IMR-90 (cell line): ENCODE results near the gene SEMA5A. TPM values are rescaled to one million over a fixed set of nuclear protein-coding genes. Genes with fewer than 3 reads are reported as not detected.

Experiments used
- ATAC-seq: fragments of 200-7000 bp; cut with Tn5 transposase; 2 replicates; pipeline ENCODE4 v1.9.1; 2020; ENCODE audit warnings: low read depth, mild to moderate bottlenecking, moderate library complexity
- BruUV-seq: library from RNA; stranded (reverse); fragments of 400-500 nt; replicated peaks from 2 replicates; lab custom pipeline; 2021; lab: Mats Ljungman, UMichigan
- CTCF ChIA-PET: fragments of 300-600 bp; formaldehyde crosslinking; extraction: SDS; loops from one replicate; lab custom pipeline; 2021; ENCODE audit warnings: antibody characterized with exemption; lab: Yijun Ruan, JAX
- POLR2A ChIA-PET: fragments of 300-600 bp; sonication (Branson Sonifier 250); formaldehyde crosslinking; loops from one replicate; lab custom pipeline; 2022; ENCODE audit warnings: antibody characterized with exemption; ENCODE audit not compliant: unreplicated experiment; lab: Charles Lee
- DNase-seq: peaks from one replicate; pipeline ENCODE4 v3.0.0; 2013
- H2AFZ ChIP-seq: replicated peaks from 2 replicates; pipeline ENCODE3; 2013; ENCODE audit warnings: low read length, mild to moderate bottlenecking; ENCODE audit not compliant: poor library complexity
- H2AK5ac ChIP-seq: 2 replicates; pipeline ENCODE4 v1.6.1; 2013; ENCODE audit warnings: low read depth, low read length, inconsistent platforms
- H2AK9ac ChIP-seq: replicated peaks from 2 replicates; pipeline ENCODE3; 2013; ENCODE audit warnings: mild to moderate bottlenecking, low read depth, low read length, moderate library complexity; ENCODE audit not compliant: poor library complexity
- H2BK120ac ChIP-seq: 2 replicates; pipeline ENCODE4 v1.6.1; 2013; ENCODE audit warnings: low read depth, low read length, inconsistent platforms
- H2BK15ac ChIP-seq: 3 replicates; pipeline ENCODE4 v1.6.1; 2013; ENCODE audit warnings: low read depth, low read length, inconsistent platforms
- H2BK20ac ChIP-seq: 2 replicates; pipeline ENCODE4 v1.6.1; 2013; ENCODE audit warnings: low read depth, mild to moderate bottlenecking, inconsistent platforms, low read length, moderate library complexity
- H2BK5ac ChIP-seq: 2 replicates; pipeline ENCODE4 v1.6.1; 2013; ENCODE audit warnings: mild to moderate bottlenecking, low read depth, low read length, inconsistent platforms; ENCODE audit not compliant: poor library complexity, severe bottlenecking
- H3K14ac ChIP-seq: replicated peaks from 2 replicates; pipeline ENCODE4 v1.6.1; 2013; ENCODE audit warnings: low read depth, low read length, inconsistent platforms
- H3K18ac ChIP-seq: 2 replicates; pipeline ENCODE4 v1.6.1; 2013; ENCODE audit warnings: low read depth, low read length, control low read depth
- H3K23ac ChIP-seq: 2 replicates; pipeline ENCODE4 v1.6.1; 2013; ENCODE audit warnings: low read depth, low read length, inconsistent platforms
- H3K27ac ChIP-seq: 2 replicates; pipeline ENCODE4 v1.5.1; 2013; ENCODE audit warnings: mild to moderate bottlenecking, control low read depth, low read length; ENCODE audit not compliant: insufficient read depth
- H3K27me3 ChIP-seq: 2 replicates; pipeline ENCODE4 v1.6.1; 2013; ENCODE audit warnings: low read length; ENCODE audit not compliant: control insufficient read depth, insufficient read depth
- H3K36me3 ChIP-seq: 2 replicates; pipeline ENCODE4 v1.6.1; 2013; ENCODE audit warnings: low read length, mixed read lengths; ENCODE audit not compliant: control insufficient read depth, insufficient read depth
- H3K4ac ChIP-seq: 2 replicates; pipeline ENCODE4 v1.6.1; 2013; ENCODE audit warnings: low read depth, low read length, inconsistent platforms
- H3K4me1 ChIP-seq: 2 replicates; pipeline ENCODE4 v1.6.1; 2013; ENCODE audit warnings: low read length, mixed read lengths; ENCODE audit not compliant: control insufficient read depth, insufficient read depth
- H3K4me2 ChIP-seq: 2 replicates; pipeline ENCODE4 v1.6.1; 2013; ENCODE audit warnings: low read depth, mild to moderate bottlenecking, control low read depth, low read length, moderate library complexity
- H3K4me3 ChIP-seq: 2 replicates; pipeline ENCODE4 v1.5.1; 2013; ENCODE audit warnings: low read depth, mild to moderate bottlenecking, control low read depth, low read length, moderate library complexity; ENCODE audit not compliant: insufficient read depth
- H3K56ac ChIP-seq: 2 replicates; pipeline ENCODE4 v1.6.1; 2013; ENCODE audit warnings: low read length, inconsistent platforms; ENCODE audit not compliant: insufficient read depth; ENCODE audit errors: extremely low read depth
- H3K79me1 ChIP-seq, 2 experiments: 2 replicates each; pipeline ENCODE4 v1.6.1; 2013; ENCODE audit warnings: low read length in 2 of 2, inconsistent platforms in 1 of 2, low read depth in 1 of 2
- H3K9ac ChIP-seq: 2 replicates; pipeline ENCODE4 v1.6.1; 2013; ENCODE audit warnings: low read depth, low read length, control low read depth
- H3K9me1 ChIP-seq: 2 replicates; pipeline ENCODE4 v1.6.1; 2013; ENCODE audit warnings: low read length, inconsistent platforms; ENCODE audit not compliant: insufficient read depth
- H3K9me3 ChIP-seq: 2 replicates; pipeline ENCODE4 v1.6.1; 2013; ENCODE audit warnings: low read length; ENCODE audit not compliant: control insufficient read depth, insufficient read depth
- H4K20me1 ChIP-seq: 2 replicates; pipeline ENCODE4 v1.6.1; 2013; ENCODE audit warnings: low read length, inconsistent platforms; ENCODE audit not compliant: insufficient read depth
- H4K5ac ChIP-seq: 2 replicates; pipeline ENCODE4 v1.6.1; 2013; ENCODE audit warnings: mild to moderate bottlenecking, low read depth, low read length, control low read depth
- H4K8ac ChIP-seq, 2 experiments: 2 replicates each; pipeline ENCODE4 v1.6.1; 2013; ENCODE audit warnings: low read depth in 2 of 2, low read length in 2 of 2, control low read depth in 1 of 2, inconsistent platforms in 1 of 2
- H4K91ac ChIP-seq: 2 replicates; pipeline ENCODE4 v1.6.1; 2013; ENCODE audit warnings: low read depth, low read length, inconsistent platforms; ENCODE audit not compliant: insufficient read depth
- BHLHE40 ChIP-seq: fragments of 150-350 bp; IDR thresholded peaks from 2 replicates; pipeline ENCODE4 v1.6.1; 2016; ENCODE audit warnings: mild to moderate bottlenecking, low read depth, low read length
- CEBPB ChIP-seq: IDR thresholded peaks from 2 replicates; pipeline ENCODE4 v1.6.1; 2012; ENCODE audit warnings: low read depth, low read length, improper control_type of control experiment
- CHD1 ChIP-seq: IDR thresholded peaks from 2 replicates; pipeline ENCODE4 v1.6.1; 2012; ENCODE audit warnings: low read depth, low read length, improper control_type of control experiment
- FOS ChIP-seq: fragments of 150-350 bp; IDR thresholded peaks from 2 replicates; pipeline ENCODE4 v1.6.1; 2016; ENCODE audit warnings: low read depth, low read length
- MAFK ChIP-seq: IDR thresholded peaks from 2 replicates; pipeline ENCODE4 v1.6.1; 2012; ENCODE audit warnings: low read depth, low read length, improper control_type of control experiment
- MAZ ChIP-seq: IDR thresholded peaks from 2 replicates; pipeline ENCODE4 v1.6.1; 2012; ENCODE audit warnings: low read depth, mild to moderate bottlenecking, low read length, improper control_type of control experiment, moderate library complexity, borderline replicate concordance
- MXI1 ChIP-seq: IDR thresholded peaks from 2 replicates; pipeline ENCODE4 v1.6.1; 2012; ENCODE audit warnings: low read depth, mild to moderate bottlenecking, low read length, moderate library complexity, borderline replicate concordance
- NFE2L2 ChIP-seq: fragments of 150-350 bp; IDR thresholded peaks from 2 replicates; pipeline ENCODE4 v1.6.1; 2016; ENCODE audit warnings: low read depth, mild to moderate bottlenecking, low read length
- POLR2A ChIP-seq: IDR thresholded peaks from 2 replicates; pipeline ENCODE4 v1.6.1; 2012; ENCODE audit warnings: mild to moderate bottlenecking, low read depth, low read length
- RAD21 ChIP-seq: IDR thresholded peaks from 2 replicates; pipeline ENCODE4 v1.6.1; 2012; ENCODE audit warnings: low read length, improper control_type of control experiment
- RCOR1 ChIP-seq: IDR thresholded peaks from 2 replicates; pipeline ENCODE4 v1.6.1; 2012; ENCODE audit warnings: mild to moderate bottlenecking, low read length, improper control_type of control experiment; ENCODE audit not compliant: insufficient replicate concordance
- RFX5 ChIP-seq: IDR thresholded peaks from 2 replicates; pipeline ENCODE4 v1.8.0; 2012; ENCODE audit warnings: low read depth, mild to moderate bottlenecking, low read length, moderate library complexity
- SMC3 ChIP-seq: fragments of 150-350 bp; IDR thresholded peaks from 2 replicates; pipeline ENCODE4 v1.6.1; 2016; ENCODE audit warnings: low read depth, mild to moderate bottlenecking, antibody characterized with exemption, low read length, moderate library complexity
- WGBS, 2 experiments: methylation state at CpG; one replicate each; pipeline versions ENCODE4 v1.1.5 to v1.1.7; 2013; ENCODE audit warnings: missing lambda C conversion rate in 2 of 2; ENCODE audit not compliant: insufficient read length in 1 of 2; ENCODE audit errors: extremely low coverage in 2 of 2; 5-methylcytosine and 5-hydroxymethylcytosine counted together
- dilution Hi-C: fragments of 300-500 bp; cut with HindIII; formaldehyde crosslinking; loops from one replicate; pipeline ENCODE4 v1.14.3; 2018; ENCODE audit warnings: low sequenced_read_pairs; ENCODE audit not compliant: unreplicated experiment
- in situ Hi-C: fragments of 300-500 bp; cut with MboI; formaldehyde crosslinking; loops from 3 replicates; pipeline ENCODE4 v1.14.3; 2019; ENCODE audit warnings: low sequenced_read_pairs, inconsistent platforms, mixed read lengths
- intact Hi-C: fragments of 100-400 bp; cut with micrococcal nuclease; formaldehyde crosslinking; loops from 2 replicates; pipeline ENCODE4 v1.10.0; 2022
- polyA plus RNA-seq, 3 experiments: library from polyadenylated mRNA; depleted of rRNA; stranded (reverse); fragments of >200 nt; gene quantifications; 2 replicates each; pipeline ENCODE4 v1.2.3, GENCODE V29; 2012; ENCODE audit warnings: low replicate concordance in 1 of 3
- total RNA-seq: library from RNA; depleted of rRNA; stranded (reverse); fragments of >200 nt; gene quantifications from 2 replicates; pipeline ENCODE4 v1.2.3, GENCODE V29; 2012
- TF ChIP-seq, protein P1 (sequence below): conservative IDR thresholded peaks from 2 replicates; pipeline ENCODE4 v1.5.1; 2012; ENCODE audit warnings: mild to moderate bottlenecking, low read depth, low read length, improper control_type of control experiment
- TF ChIP-seq, protein P2 (sequence below): fragments of 150-350 bp; IDR thresholded peaks from 2 replicates; pipeline ENCODE4 v1.6.1; 2016; ENCODE audit warnings: low read depth, mild to moderate bottlenecking, low read length, moderate library complexity, borderline replicate concordance
- TF ChIP-seq, protein P3 (sequence below): fragments of 150-350 bp; IDR thresholded peaks from 2 replicates; pipeline ENCODE4 v1.6.1; 2017; ENCODE audit warnings: mild to moderate bottlenecking, antibody characterized with exemption, low read length, low read depth

Gene SEMA5A
- total and polyA plus RNA-seq, 2 of the 4 experiments (the other 2 are of a cell fraction), result 8.2 to 9.9 TPM

DNA sequence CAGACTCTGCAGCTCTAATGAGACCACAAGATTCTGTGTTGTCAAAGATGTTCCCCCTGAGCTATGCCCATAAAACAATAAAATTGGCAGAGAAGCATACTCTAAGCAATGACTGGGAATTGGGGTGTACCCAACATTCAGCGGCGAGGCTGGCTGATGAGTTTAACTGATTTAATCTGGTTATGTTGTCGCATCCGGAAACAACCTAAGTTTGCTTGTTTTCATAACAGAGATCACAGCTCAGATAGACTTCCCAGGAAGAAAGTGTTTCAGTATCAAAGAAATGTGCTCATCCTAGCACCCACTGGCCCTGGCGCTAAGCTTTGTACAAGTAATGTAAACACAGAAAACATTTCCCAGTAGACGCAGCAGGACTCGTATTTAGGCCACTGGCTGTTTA, 7.4 kb downstream of the SEMA5A start:
- Histone ChIP-seq H3K9ac (no peak overlapping the region), H3K56ac (no peak overlapping the region), H3K9me1 (peaks cover 9% of the 10 kb centered on the region), H2BK120ac (no peak overlapping the region), H3K23ac (peak overlapping the region; percentile 5; the same call in 1 of the 2 replicates), H3K36me3 (peaks cover 1% of the 10 kb centered on the region), H3K4me3 (no peak overlapping the region), H2BK20ac (no peak overlapping the region), H4K20me1 (peaks cover 3% of the 10 kb centered on the region; the same call in 1 of the 2 replicates), H2AK5ac (no peak overlapping the region), H3K4me1 (peaks cover 6% of the 10 kb centered on the region), H4K5ac (no peak overlapping the region), H3K4ac (no peak overlapping the region), H4K91ac (no peak overlapping the region), H4K8ac (no peak overlapping the region), H3K27me3 (no peaks in the 10 kb centered on the region), H2BK5ac (no peak overlapping the region), H2AK9ac (no peak overlapping the region), H3K9me3 (no peaks in the 10 kb centered on the region), H3K27ac (no peak overlapping the region), H3K18ac (no peak overlapping the region), H3K14ac (no peak overlapping the region), H3K79me1 (peaks cover 25 to 74% of the 10 kb centered on the region in 2 experiments), H3K4me2 (no peak overlapping the region), H2BK15ac (no peak overlapping the region), H2AFZ (no peak overlapping the region)
- CTCF ChIA-PET, result no interaction called here
- intact Hi-C loops (no loop called here), in situ Hi-C loops (loop anchor here (25.0 kb wide), 2 partner anchors 776 to 1651 kb away; no protein-coding TSS in a partner anchor), dilution Hi-C loops (no loop called here)
- POLR2A ChIA-PET, result no interaction called here
- BruUV-seq, result no TSS peak
- ATAC-seq (no peak), DNase-seq (no peak)
- TF ChIP-seq MAZ (no peak), POLR2A (no peak), MXI1 (no peak), BHLHE40 (no peak), CHD1 (no peak), FOS (no peak), RCOR1 (no peak), MAFK (no peak), NFE2L2 (no peak), CEBPB (no peak), RFX5 (no peak), RAD21 (no peak), SMC3 (no peak)
- TF ChIP-seq, protein P1, sequence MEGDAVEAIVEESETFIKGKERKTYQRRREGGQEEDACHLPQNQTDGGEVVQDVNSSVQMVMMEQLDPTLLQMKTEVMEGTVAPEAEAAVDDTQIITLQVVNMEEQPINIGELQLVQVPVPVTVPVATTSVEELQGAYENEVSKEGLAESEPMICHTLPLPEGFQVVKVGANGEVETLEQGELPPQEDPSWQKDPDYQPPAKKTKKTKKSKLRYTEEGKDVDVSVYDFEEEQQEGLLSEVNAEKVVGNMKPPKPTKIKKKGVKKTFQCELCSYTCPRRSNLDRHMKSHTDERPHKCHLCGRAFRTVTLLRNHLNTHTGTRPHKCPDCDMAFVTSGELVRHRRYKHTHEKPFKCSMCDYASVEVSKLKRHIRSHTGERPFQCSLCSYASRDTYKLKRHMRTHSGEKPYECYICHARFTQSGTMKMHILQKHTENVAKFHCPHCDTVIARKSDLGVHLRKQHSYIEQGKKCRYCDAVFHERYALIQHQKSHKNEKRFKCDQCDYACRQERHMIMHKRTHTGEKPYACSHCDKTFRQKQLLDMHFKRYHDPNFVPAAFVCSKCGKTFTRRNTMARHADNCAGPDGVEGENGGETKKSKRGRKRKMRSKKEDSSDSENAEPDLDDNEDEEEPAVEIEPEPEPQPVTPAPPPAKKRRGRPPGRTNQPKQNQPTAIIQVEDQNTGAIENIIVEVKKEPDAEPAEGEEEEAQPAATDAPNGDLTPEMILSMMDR, result no peak
- TF ChIP-seq, protein P2, sequence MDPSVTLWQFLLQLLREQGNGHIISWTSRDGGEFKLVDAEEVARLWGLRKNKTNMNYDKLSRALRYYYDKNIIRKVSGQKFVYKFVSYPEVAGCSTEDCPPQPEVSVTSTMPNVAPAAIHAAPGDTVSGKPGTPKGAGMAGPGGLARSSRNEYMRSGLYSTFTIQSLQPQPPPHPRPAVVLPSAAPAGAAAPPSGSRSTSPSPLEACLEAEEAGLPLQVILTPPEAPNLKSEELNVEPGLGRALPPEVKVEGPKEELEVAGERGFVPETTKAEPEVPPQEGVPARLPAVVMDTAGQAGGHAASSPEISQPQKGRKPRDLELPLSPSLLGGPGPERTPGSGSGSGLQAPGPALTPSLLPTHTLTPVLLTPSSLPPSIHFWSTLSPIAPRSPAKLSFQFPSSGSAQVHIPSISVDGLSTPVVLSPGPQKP, result no peak
- TF ChIP-seq, protein P3, sequence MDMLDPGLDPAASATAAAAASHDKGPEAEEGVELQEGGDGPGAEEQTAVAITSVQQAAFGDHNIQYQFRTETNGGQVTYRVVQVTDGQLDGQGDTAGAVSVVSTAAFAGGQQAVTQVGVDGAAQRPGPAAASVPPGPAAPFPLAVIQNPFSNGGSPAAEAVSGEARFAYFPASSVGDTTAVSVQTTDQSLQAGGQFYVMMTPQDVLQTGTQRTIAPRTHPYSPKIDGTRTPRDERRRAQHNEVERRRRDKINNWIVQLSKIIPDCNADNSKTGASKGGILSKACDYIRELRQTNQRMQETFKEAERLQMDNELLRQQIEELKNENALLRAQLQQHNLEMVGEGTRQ, result no peak
- WGBS, 2 experiments, result no CpG with 5 or more reads among the region's 7 CpGs
